Adrenal gland (tissue), 12 donors: ENCODE results near the gene FAM200B. TPM values are rescaled to one million over a fixed set of nuclear protein-coding genes. Genes with fewer than 3 reads are reported as not detected.

Experiments
- DNase-seq, 7 donors: peaks; one replicate each; pipeline ENCODE4 v3.0.0-alpha.2; 2019 to 2020
- H3K27ac ChIP-seq, 5 donors: fragments of 200-600 bp; sonication (generic) in 4 of 5; 1 replicate in 3 of 5; 2 replicates in 2 of 5; pipeline versions ENCODE4 v1.5.1 to v1.8.0; 2016 to 2020; ENCODE audit warnings: mild to moderate bottlenecking in 1 of 5
- H3K27me3 ChIP-seq: fragments of 200-600 bp; 2 replicates; pipeline ENCODE4 v1.8.0; 2021
- H3K36me3 ChIP-seq, 2 donors: fragments of 200-600 bp; replicated peaks in 1 of 2; 1 replicate in 1 of 2; 2 replicates in 1 of 2; pipeline versions ENCODE4 v1.5.1 to v1.8.0; 2018 to 2022
- H3K4me1 ChIP-seq, 2 donors: fragments of 200-600 bp; replicated peaks in 1 of 2; 1 replicate in 1 of 2; 2 replicates in 1 of 2; pipeline versions ENCODE4 v1.5.1 to v1.8.0; 2018 to 2021
- H3K4me3 ChIP-seq, 4 donors: fragments of 200-600 bp; sonication (generic) in 3 of 4; one replicate each; pipeline ENCODE4 v1.5.1; 2016 to 2018
- H3K9me3 ChIP-seq, 3 donors: fragments of 200-600 bp; sonication (generic) in 1 of 3; replicated peaks in 1 of 3; 1 replicate in 2 of 3; 2 replicates in 1 of 3; pipeline versions ENCODE4 v1.5.1 to v1.8.0; 2016 to 2021
- POLR2A ChIP-seq, 2 donors: fragments of 450-650 bp; IDR thresholded peaks; one replicate each; pipeline ENCODE4 v1.6.1; 2017; ENCODE audit warnings: antibody characterized with exemption in 2 of 2, mild to moderate bottlenecking in 2 of 2, moderate library complexity in 1 of 2
- WGBS, 4 donors: extraction: QIAGEN DNeasy Blood & Tissue Kit in 2 of 4; methylation state at CpG; one replicate each; pipeline versions ENCODE4 v1.1.5 to v1.1.7; 2013 to 2017; 5-methylcytosine and 5-hydroxymethylcytosine counted together
- intact Hi-C, 2 donors: fragments of 100-400 bp; cut with DNase I; formaldehyde crosslinking; loops; one replicate each; pipeline versions ENCODE4 v1.14.1 to v1.15.0; 2022 to 2023
- polyA plus RNA-seq, 3 donors: library from polyadenylated mRNA; stranded (reverse); fragments of 200-250 nt in 2 of 3; fragments of 350-450 nt in 1 of 3; fragmentation: Illumina TruSeq in 1 of 3; extraction: RNeasy Lipid Tissue Mini Kit (QIAGEN cat#74804) in 1 of 3; gene quantifications; one replicate each; pipeline ENCODE4 v1.2.3, GENCODE V29; 2013 to 2014
- total RNA-seq, 9 donors: library from RNA; depleted of rRNA in 4 of 9; stranded (reverse); fragments of >200 nt in 4 of 9; fragments of 120-200 nt in 1 of 9; fragmentation: NEBNext Ultra II Directional in 1 of 9; extraction: Animal tissue kit (Norgen Biotek cat#: 25700) in 1 of 9; gene quantifications; one replicate each; pipeline versions ENCODE4 v1.1.0 to v1.2.4, GENCODE V29; 2013 to 2023
- TF ChIP-seq, protein P1 (sequence below), 6 experiments: fragments of 450-650 bp in 4 of 6; fragments of 200-600 bp in 2 of 6; sonication (generic) in 1 of 6; IDR thresholded peaks; 1 replicate in 5 of 6; 2 replicates in 1 of 6; pipeline versions ENCODE4 v1.5.1 to v1.8.0; 2016 to 2021; ENCODE audit warnings: antibody characterized with exemption in 6 of 6, mild to moderate bottlenecking in 2 of 6, moderate library complexity in 1 of 6
- donor health status: healthy with polysubstance abuse.
- donor health status: Bipolar disorder and iron deficiency.
- donor health status: DM: yes; HTN: yes; CAD: no.
- donor health status: DM: no; HTN: no; CAD: no.
- donor health status: DM: no; HTN: no; CAD: no.
- donor health status: DM: yes; HTN: yes; CAD: no.

FAM200B gene
- total and polyA plus RNA-seq, 12 donors, result 32.0 to 90.3 (median 61.4) TPM

GRCh38 chr4:15667006-15667405, 14.6 kb upstream of the FAM200B start:
- Histone ChIP-seq H3K9me3 (no peaks in the 10 kb centered on the region), H3K4me3 (no peak overlapping the region), H3K27me3 (no peaks in the 10 kb centered on the region), H3K4me1 (peaks cover 0 to 7% of the 10 kb centered on the region in 2 donors), H3K36me3 (no peaks in the 10 kb centered on the region), H3K27ac (no peak overlapping the region)
- TF ChIP-seq POLR2A (IDR thresholded peaks at IDR 0.05), result no peak
- TF ChIP-seq, protein P1, sequence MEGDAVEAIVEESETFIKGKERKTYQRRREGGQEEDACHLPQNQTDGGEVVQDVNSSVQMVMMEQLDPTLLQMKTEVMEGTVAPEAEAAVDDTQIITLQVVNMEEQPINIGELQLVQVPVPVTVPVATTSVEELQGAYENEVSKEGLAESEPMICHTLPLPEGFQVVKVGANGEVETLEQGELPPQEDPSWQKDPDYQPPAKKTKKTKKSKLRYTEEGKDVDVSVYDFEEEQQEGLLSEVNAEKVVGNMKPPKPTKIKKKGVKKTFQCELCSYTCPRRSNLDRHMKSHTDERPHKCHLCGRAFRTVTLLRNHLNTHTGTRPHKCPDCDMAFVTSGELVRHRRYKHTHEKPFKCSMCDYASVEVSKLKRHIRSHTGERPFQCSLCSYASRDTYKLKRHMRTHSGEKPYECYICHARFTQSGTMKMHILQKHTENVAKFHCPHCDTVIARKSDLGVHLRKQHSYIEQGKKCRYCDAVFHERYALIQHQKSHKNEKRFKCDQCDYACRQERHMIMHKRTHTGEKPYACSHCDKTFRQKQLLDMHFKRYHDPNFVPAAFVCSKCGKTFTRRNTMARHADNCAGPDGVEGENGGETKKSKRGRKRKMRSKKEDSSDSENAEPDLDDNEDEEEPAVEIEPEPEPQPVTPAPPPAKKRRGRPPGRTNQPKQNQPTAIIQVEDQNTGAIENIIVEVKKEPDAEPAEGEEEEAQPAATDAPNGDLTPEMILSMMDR (IDR thresholded peaks at IDR 0.05), result no peak
- intact Hi-C loops, result no loop called here
- no peak for DNase-seq
- WGBS, 4 donors, result 89 to 94% (median 90%) methylated on average over 4 of the region's 4 CpGs

- Histone ChIP-seq H3K27me3 (no peaks in the 10 kb centered on the region), H3K4me3 (no peak overlapping the region), H3K36me3 (no peaks in the 10 kb centered on the region), H3K9me3 (no peaks in the 10 kb centered on the region), H3K4me1 (peaks cover 0 to 7% of the 10 kb centered on the region in 2 donors), H3K27ac (no peak overlapping the region)
- intact Hi-C loops, result no loop called here
- TF ChIP-seq, protein P1 (IDR thresholded peaks at IDR 0.05), result no peak
- no peak for TF ChIP-seq POLR2A (IDR thresholded peaks at IDR 0.05)
- DNase-seq, result no peak
- WGBS, 4 donors, result 82 to 96% (median 91%) methylated on average over 1 of the region's 1 CpG
These were observed 12.8 kb upstream of the FAM200B start for GRCh38 chr4:15668566-15669435.

DNA sequence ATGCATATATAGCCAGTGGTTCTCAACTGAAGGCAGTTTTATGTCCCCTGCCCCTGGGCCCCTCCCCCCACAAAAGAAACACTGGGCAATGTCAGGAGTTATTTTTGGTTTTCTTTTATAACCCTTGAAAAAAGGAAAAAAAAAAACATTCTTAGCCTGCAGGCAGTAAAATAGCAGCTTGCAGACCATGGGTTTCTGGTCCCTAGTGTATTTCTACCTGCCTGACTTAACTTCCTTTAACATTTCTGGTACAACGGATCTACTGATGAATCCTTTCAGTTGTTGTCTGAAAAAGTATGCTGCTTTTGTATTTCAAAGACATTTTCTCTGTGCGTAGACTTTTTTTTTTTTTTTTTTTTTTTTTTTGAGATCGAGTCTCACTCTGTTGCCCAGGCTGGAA, 11.1 kb upstream of the FAM200B start:
- H3K4me3 ChIP-seq, result no peak overlapping the region
- peaks cover 0 to 7% of the 10 kb centered on the region in 2 donors for H3K4me1 ChIP-seq
- H3K27ac ChIP-seq, result no peak overlapping the region
- DNase-seq, result no peak
- no peaks in the 10 kb centered on the region for H3K9me3 ChIP-seq
- no peak for TF ChIP-seq POLR2A (IDR thresholded peaks at IDR 0.05)
- TF ChIP-seq, protein P1 (IDR thresholded peaks at IDR 0.05), result no peak
- H3K36me3 ChIP-seq, result no peaks in the 10 kb centered on the region
- no peaks in the 10 kb centered on the region for H3K27me3 ChIP-seq
- intact Hi-C loops, result no loop called here
- whole genome bisulfite sequencing, 4 donors, result 83 to 99% (median 95%) methylated on average over 3 of the region's 3 CpGs

DNA sequence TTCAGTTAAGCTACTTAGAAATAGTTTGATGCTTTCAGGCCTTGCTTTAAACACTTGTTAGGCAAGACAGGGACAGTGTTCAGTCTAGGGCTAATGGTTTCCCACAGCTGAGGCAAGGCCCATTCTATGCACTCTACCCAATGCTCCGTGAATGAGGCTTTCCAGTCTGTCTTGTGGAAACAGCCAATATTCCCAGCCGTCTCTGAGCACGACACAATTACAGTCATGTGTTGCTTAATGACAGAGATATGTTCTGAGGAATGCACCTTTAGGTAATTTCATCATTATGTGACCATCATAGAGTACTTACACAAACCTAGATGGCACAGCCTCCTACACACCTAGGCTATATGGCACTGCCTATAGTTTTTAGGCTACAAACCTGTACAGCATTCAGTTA, 9.5 kb upstream of the FAM200B start:
- no peak for TF ChIP-seq POLR2A (IDR thresholded peaks at IDR 0.05)
- TF ChIP-seq, protein P1 (IDR thresholded peaks at IDR 0.05), result no peak
- H3K4me3 ChIP-seq, result no peak overlapping the region
- H3K36me3 ChIP-seq, result no peaks in the 10 kb centered on the region
- no peaks in the 10 kb centered on the region for H3K27me3 ChIP-seq
- H3K4me1 ChIP-seq, result no peaks in the 10 kb centered on the region
- 92 to 96% (median 96%) methylated on average over 3 of the region's 3 CpGs for WGBS, 4 donors
- H3K27ac ChIP-seq, result no peak overlapping the region
- intact Hi-C loops, result no loop called here
- DNase-seq, result no peak
- H3K9me3 ChIP-seq, result no peaks in the 10 kb centered on the region
